DOHH2 (cell line): Measurements from ENCODE around the gene ERI3.

Experiments used
- H3F3A ChIP-seq: fragments of 200-600 bp; sonication (generic), shearing (Covaris generic); 2 replicates; pipeline ENCODE4 v1.6.0; 2016; ENCODE audit warnings: antibody characterized with exemption, mild to moderate bottlenecking; ENCODE audit not compliant: control insufficient read depth, insufficient read depth
- H3K27ac ChIP-seq: fragments of 200-600 bp; sonication (generic); 2 replicates; pipeline ENCODE4 v1.5.1; 2014; ENCODE audit warnings: low read depth, mild to moderate bottlenecking, low read length, moderate library complexity
- H3K27me3 ChIP-seq: fragments of 200-600 bp; sonication (generic); 2 replicates; pipeline ENCODE4 v1.6.1; 2014; ENCODE audit warnings: mild to moderate bottlenecking, low read length, mixed read lengths; ENCODE audit not compliant: control insufficient read depth
- H3K36me3 ChIP-seq: fragments of 200-600 bp; sonication (generic); 2 replicates; pipeline ENCODE4 v1.6.1; 2014; ENCODE audit warnings: mild to moderate bottlenecking, low read length, moderate library complexity, mixed read lengths; ENCODE audit not compliant: control insufficient read depth
- H3K4me1 ChIP-seq: fragments of 200-600 bp; sonication (generic); 2 replicates; pipeline ENCODE4 v1.6.1; 2014; ENCODE audit warnings: mild to moderate bottlenecking, low read length, mixed read lengths; ENCODE audit not compliant: control insufficient read depth
- H3K4me2 ChIP-seq: fragments of 200-600 bp; sonication (generic); 2 replicates; pipeline ENCODE4 v1.6.0; 2014; ENCODE audit warnings: mild to moderate bottlenecking, low read length, moderate library complexity
- H3K4me3 ChIP-seq: fragments of 200-600 bp; sonication (generic); 2 replicates; pipeline ENCODE4 v1.5.1; 2014; ENCODE audit warnings: mild to moderate bottlenecking, low read length, mixed read lengths
- H3K79me2 ChIP-seq: fragments of 200-600 bp; sonication (generic); 2 replicates; pipeline ENCODE4 v1.6.1; 2014; ENCODE audit warnings: mild to moderate bottlenecking, low read length, mixed read lengths; ENCODE audit not compliant: control insufficient read depth
- H3K9me2 ChIP-seq: fragments of 200-600 bp; sonication (generic); replicated peaks from 2 replicates; pipeline ENCODE4 v1.6.1; 2014; ENCODE audit warnings: mild to moderate bottlenecking, low read length, mixed read lengths; ENCODE audit not compliant: control insufficient read depth
- H3K9me3 ChIP-seq: fragments of 200-600 bp; sonication (generic); 2 replicates; pipeline ENCODE4 v1.6.1; 2014; ENCODE audit warnings: antibody characterized with exemption, low read length, mixed read lengths; ENCODE audit not compliant: control insufficient read depth, insufficient read depth
- H4K20me1 ChIP-seq: fragments of 200-600 bp; sonication (generic); 2 replicates; pipeline ENCODE4 v1.6.0; 2014; ENCODE audit warnings: low read depth, mild to moderate bottlenecking, antibody characterized with exemption, low read length, moderate library complexity; ENCODE audit not compliant: control insufficient read depth, insufficient read depth
- CTCF ChIP-seq: fragments of 200-600 bp; sonication (generic); IDR thresholded peaks from one replicate; pipeline ENCODE4 v1.5.1; 2014; ENCODE audit warnings: antibody characterized with exemption, mild to moderate bottlenecking, low read depth, low read length; ENCODE audit not compliant: poor library complexity, severe bottlenecking
- EZH2phosphoT487 ChIP-seq: fragments of 200-600 bp; sonication (generic); IDR thresholded peaks from 2 replicates; pipeline ENCODE4 v1.6.1; 2017; ENCODE audit warnings: borderline replicate concordance, mild to moderate bottlenecking, antibody characterized with exemption, low read length, moderate library complexity, mixed read lengths

ERI3 gene

GRCh38 chr1:44328671-44329416 is 26.2 kb downstream of the ERI3 start:
- H3K9me3 ChIP-seq = no peaks in the 10 kb centered on the region
- H3K4me1 ChIP-seq = no peaks in the 10 kb centered on the region
- H3K4me2 ChIP-seq = no peak overlapping the region
- TF ChIP-seq EZH2phosphoT487 (no peak), CTCF (no peak)
- no peak overlapping the region for H3K27ac ChIP-seq
- H4K20me1 ChIP-seq = no peaks in the 10 kb centered on the region
- no peaks in the 10 kb centered on the region for H3K9me2 ChIP-seq
- H3F3A ChIP-seq = no peaks in the 10 kb centered on the region
- peaks cover 20% of the 10 kb centered on the region for H3K36me3 ChIP-seq
- no peak overlapping the region for H3K4me3 ChIP-seq
- no peaks in the 10 kb centered on the region for H3K27me3 ChIP-seq
- peaks cover 3% of the 10 kb centered on the region for H3K79me2 ChIP-seq

- no peak overlapping the region for H3K4me2 ChIP-seq
- H3K27me3 ChIP-seq = no peaks in the 10 kb centered on the region
- H3K4me3 ChIP-seq = no peak overlapping the region
- no peaks in the 10 kb centered on the region for H3K9me3 ChIP-seq
- TF ChIP-seq CTCF = no peak
- no peak for TF ChIP-seq EZH2phosphoT487
- no peaks in the 10 kb centered on the region for H3K4me1 ChIP-seq
- H3F3A ChIP-seq = no peaks in the 10 kb centered on the region
- peaks cover 3% of the 10 kb centered on the region for H3K79me2 ChIP-seq
- H3K36me3 ChIP-seq = peaks cover 21% of the 10 kb centered on the region
- H3K27ac ChIP-seq = no peak overlapping the region
- H3K9me2 ChIP-seq = no peaks in the 10 kb centered on the region
- H4K20me1 ChIP-seq = no peaks in the 10 kb centered on the region
Observed at GRCh38 chr1:44327679-44328491, 27.2 kb downstream of the ERI3 start.

GRCh38 chr1:44326821-44327465 is 28.1 kb downstream of the ERI3 start:
- Histone ChIP-seq H4K20me1 (no peaks in the 10 kb centered on the region), H3K79me2 (peaks cover 3% of the 10 kb centered on the region), H3K9me2 (no peaks in the 10 kb centered on the region), H3K36me3 (peaks cover 15% of the 10 kb centered on the region; the same call in 1 of the 2 replicates), H3K27me3 (no peaks in the 10 kb centered on the region), H3K4me1 (no peaks in the 10 kb centered on the region), H3K4me2 (no peak overlapping the region), H3K27ac (no peak overlapping the region), H3K4me3 (no peak overlapping the region), H3F3A (no peaks in the 10 kb centered on the region), H3K9me3 (no peaks in the 10 kb centered on the region)
- no peak for TF ChIP-seq CTCF
